GM21786 (cell line): Measurements from ENCODE around the gene TRAPPC6A.

ENCODE experiments used
- ATAC-seq: cut with Tn5 transposase; IDR thresholded peaks from one replicate; pipeline ENCODE4 v1.9.1; 2021; ENCODE audit not compliant: unreplicated experiment

Gene TRAPPC6A

DNA sequence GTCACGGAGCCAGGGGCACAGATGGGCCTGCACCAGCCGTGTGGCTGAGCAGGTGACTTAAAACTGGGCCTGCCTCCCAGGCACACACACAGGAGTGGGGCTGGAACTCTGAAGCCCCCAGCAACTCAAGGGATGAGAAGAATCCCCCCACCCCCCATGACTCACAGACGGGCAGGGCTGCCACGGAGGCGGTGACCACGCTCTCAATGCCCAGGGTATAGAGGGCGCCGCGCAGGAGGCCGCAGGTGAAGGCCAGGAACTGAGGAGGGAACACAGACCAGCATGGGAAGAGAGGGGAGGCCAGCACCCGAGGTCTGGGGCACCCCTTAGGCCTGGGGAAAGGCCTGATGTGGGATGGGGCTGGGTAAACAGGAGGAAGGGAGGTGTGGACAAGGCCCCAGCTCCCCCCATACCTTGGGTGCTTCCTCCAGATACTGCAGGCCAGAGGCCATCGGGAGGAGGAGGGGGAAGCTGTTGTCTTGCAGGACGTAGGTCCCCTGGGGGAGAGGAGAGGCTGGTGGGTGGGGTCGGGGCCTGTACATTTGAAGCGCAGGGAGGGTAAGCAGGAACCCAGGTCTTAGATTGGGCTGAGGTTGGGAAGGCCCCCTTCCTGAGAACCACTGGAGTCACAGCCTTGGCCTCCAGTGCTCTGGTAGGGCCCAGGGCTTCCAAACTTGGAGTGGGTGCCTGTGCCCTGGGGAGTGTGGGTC, 14.1 kb downstream of the TRAPPC6A start:
- ATAC-seq = no peak

- no peak for ATAC-seq
Observed at GRCh38 chr19:45163156-45163555, 14.9 kb downstream of the TRAPPC6A start.

GRCh38 chr19:45162608-45163143, 15.4 kb downstream of the TRAPPC6A start:
- no peak for ATAC-seq

DNA sequence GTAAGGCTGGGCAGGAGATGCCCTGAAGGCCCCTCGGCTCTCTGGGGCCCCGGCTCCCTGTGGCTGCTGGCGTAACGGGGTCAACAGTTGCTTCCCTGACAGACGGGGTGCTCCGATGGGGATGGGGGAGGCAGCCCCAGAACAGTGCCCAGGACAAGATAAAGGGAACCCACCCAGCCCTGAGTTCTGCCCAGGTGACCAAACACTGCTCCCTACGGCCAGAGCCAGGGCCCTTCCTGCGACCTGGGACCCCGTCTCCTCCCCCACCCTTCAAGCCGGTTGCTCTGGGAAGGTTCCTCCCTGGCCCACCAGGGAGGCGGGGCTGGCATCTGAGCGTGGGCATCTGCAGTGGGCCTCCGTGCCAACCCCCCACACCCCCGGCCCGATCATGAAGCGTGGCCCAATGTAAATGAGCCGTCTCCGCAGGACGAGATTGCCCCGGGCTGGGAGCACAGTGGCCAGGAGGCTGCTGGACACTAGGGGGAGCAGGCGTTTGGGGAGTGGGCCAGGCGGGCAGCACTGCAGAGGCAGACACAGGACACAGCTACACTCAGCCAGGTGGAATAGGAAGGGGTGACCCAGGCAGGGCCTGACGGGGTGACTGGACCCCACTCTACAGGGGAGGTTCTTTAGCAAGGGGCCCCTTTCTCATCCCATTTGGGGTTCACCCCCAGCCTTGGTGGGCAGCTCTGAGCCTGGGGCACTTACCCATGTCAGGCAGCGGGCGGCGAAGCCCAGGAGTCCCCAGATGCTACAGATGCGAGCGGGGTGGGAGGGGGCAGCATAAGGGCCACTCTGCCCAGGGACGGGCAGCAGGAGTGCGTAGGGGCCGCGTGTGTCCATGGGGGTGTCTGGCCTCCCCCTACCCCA, 16.1 kb downstream of the TRAPPC6A start:
- no peak for ATAC-seq

- no peak for ATAC-seq
Observed at GRCh38 chr19:45160870-45161737, 16.9 kb downstream of the TRAPPC6A start, which contains the start of gene NKPD1. TSS of gene NKPD1 (minus strand) at chr19:45160982. CDS start at chr19:45160150, 832 bp downstream.

DNA sequence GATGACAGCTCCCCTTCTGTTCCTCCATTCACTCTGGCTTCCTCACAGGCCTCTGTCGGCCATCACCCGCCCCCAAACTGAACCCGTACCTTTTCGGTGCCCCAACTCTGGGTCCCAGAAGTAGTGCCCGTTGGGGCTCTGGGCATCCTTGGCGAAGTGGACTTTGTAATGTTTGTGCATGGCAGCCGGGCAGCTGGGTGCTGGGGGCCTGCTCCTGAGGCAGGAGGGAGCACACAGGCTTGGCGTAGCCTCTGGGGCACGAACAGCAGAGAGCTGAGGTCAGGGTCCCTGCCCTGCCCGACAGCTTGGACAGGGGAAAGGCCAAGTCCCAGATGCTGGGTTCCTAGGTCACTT, 18.1 kb downstream of the TRAPPC6A start:
- no peak for ATAC-seq

GRCh38 chr19:45159210-45159970, 18.6 kb downstream of the TRAPPC6A start:
- no peak for ATAC-seq

- no peak for ATAC-seq
Observed at GRCh38 chr19:45158503-45159209, 19.4 kb downstream of the TRAPPC6A start.

DNA sequence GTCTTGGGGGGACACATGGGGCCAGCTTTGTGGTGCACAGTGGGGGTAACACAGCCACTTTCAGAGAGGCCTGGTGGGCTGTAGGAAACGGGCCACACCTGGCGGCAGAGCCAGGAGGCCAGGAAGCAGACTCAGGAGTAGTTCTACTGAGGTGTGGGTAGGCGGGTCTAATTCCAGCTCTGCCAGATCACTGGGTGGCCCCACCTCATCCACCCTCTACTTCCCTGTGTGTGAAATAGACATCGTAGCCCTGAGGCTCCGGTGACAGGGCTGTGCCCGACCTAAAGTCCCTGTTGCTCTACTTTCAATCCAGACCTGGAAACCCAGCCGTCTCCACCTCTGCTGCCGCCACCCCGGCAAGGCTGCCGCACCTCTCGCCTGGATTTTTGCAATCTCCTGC, 21.3 kb downstream of the TRAPPC6A start:
- ATAC-seq = no peak

GRCh38 chr19:45156011-45156630, 21.9 kb downstream of the TRAPPC6A start:
- ATAC-seq = no peak

DNA sequence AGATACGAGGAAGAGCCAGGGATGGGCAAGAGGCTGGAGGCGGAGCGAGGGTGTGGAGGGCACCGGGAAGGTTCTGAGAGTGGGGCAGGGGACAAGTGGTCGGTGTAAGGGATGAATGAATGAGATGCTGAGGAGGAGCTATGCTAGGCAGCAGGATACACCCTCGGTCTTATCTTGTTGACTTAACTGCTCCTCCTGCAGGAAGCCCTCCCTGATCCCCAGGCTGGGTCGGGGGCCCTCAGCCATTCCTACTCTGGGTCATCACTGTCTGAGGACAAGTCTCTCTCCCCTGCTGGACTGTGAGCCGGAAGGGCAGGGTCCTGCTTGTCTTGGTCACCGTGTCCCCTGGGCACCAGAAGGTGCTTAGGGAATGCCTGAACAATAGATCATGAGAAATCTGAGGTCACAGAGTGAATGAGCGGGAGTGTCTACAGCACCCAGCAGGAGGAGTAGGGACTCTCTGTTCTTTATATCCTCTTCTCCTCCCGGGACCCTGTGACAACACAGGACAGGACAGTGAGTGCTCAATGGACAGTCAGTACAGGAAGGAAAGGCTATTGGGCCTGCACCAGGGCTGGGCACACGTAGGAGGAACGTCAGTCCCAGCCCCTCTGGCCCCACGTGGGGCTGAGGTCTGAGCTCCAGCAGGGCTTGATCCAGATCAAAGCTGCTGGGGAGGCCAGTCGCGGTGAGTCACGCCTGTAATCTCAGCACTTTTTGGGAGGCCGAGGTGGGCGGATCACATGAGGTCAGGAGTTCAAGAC, 23.8 kb downstream of the TRAPPC6A start:
- ATAC-seq = no peak

- ATAC-seq = no peak
Observed at GRCh38 chr19:45153339-45154063, 24.5 kb downstream of the TRAPPC6A start.

GRCh38 chr19:45152504-45153338, 25.3 kb downstream of the TRAPPC6A start:
- no peak for ATAC-seq

GRCh38 chr19:45151821-45152503, 26.1 kb downstream of the TRAPPC6A start:
- no peak for ATAC-seq

DNA sequence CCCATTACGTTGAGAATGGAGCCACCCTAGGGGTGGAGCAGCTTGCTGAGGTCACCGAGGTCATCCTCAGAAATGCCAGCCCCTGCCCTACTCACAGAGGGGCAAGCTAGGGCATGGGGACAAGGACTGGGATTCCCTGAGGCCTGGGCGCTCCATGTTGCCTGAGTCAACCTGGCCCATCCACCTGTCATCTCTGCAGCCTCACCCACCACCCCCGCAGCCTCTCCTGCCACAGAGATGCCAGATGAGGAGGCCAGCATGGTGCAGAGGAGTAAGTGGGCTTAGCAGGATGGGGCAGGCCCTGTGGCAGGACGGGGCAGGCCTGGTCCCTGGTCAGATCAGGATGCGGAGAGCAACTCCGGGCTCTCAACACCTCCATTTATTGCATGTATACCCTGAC, 26.7 kb downstream of the TRAPPC6A start:
- no peak for ATAC-seq

DNA sequence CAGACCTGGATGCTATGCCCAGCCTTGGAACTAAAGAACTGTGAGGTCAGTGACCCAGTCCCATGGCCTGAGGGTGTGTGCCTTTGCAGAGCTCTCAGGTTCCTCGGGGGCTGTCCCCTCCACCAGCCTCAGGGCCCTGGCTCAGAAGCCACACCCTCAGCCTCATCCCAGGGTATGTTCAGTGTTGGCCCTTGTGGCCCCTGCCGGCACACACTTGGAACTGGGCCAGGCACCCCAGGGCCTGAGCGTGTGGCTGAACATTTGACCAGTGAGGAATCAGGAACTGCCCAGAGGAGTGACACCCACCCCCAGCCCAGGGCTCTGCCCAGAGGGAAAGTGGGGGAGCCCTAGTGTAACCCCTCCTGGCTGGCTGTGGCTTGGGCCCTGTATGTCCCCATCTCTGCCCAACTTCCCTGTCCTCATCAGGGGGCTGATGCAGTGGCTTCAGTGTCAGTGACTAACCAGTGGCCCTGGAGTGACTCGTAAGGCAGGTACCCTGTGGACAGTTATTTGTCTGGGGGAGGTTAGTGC, 27.2 kb downstream of the TRAPPC6A start:
- ATAC-seq = no peak
